IMR-90 (cell line): Measurements from ENCODE around the gene FOXB1. TPM values are rescaled to one million over a fixed set of nuclear protein-coding genes. Genes with fewer than 3 reads are reported as not detected.

Experiments
- ATAC-seq: fragments of 200-7000 bp; cut with Tn5 transposase; 2 replicates; pipeline ENCODE4 v1.9.1; 2020; ENCODE audit warnings: low read depth, mild to moderate bottlenecking, moderate library complexity
- BruUV-seq: library from RNA; stranded (reverse); fragments of 400-500 nt; replicated peaks from 2 replicates; lab custom pipeline; 2021; lab: Mats Ljungman, UMichigan
- CTCF ChIA-PET: fragments of 300-600 bp; formaldehyde crosslinking; extraction: SDS; loops from one replicate; lab custom pipeline; 2021; ENCODE audit warnings: antibody characterized with exemption; lab: Yijun Ruan, JAX
- POLR2A ChIA-PET: fragments of 300-600 bp; sonication (Branson Sonifier 250); formaldehyde crosslinking; loops from one replicate; lab custom pipeline; 2022; ENCODE audit warnings: antibody characterized with exemption; ENCODE audit not compliant: unreplicated experiment; lab: Charles Lee
- DNase-seq: peaks from one replicate; pipeline ENCODE4 v3.0.0; 2013
- H2AFZ ChIP-seq: replicated peaks from 2 replicates; pipeline ENCODE3; 2013; ENCODE audit warnings: low read length, mild to moderate bottlenecking; ENCODE audit not compliant: poor library complexity
- H2AK5ac ChIP-seq: 2 replicates; pipeline ENCODE4 v1.6.1; 2013; ENCODE audit warnings: low read depth, low read length, inconsistent platforms
- H2AK9ac ChIP-seq: replicated peaks from 2 replicates; pipeline ENCODE3; 2013; ENCODE audit warnings: mild to moderate bottlenecking, low read depth, low read length, moderate library complexity; ENCODE audit not compliant: poor library complexity
- H2BK120ac ChIP-seq: 2 replicates; pipeline ENCODE4 v1.6.1; 2013; ENCODE audit warnings: low read depth, low read length, inconsistent platforms
- H2BK15ac ChIP-seq: 3 replicates; pipeline ENCODE4 v1.6.1; 2013; ENCODE audit warnings: low read depth, low read length, inconsistent platforms
- H2BK20ac ChIP-seq: 2 replicates; pipeline ENCODE4 v1.6.1; 2013; ENCODE audit warnings: low read depth, mild to moderate bottlenecking, inconsistent platforms, low read length, moderate library complexity
- H2BK5ac ChIP-seq: 2 replicates; pipeline ENCODE4 v1.6.1; 2013; ENCODE audit warnings: mild to moderate bottlenecking, low read depth, low read length, inconsistent platforms; ENCODE audit not compliant: poor library complexity, severe bottlenecking
- H3K14ac ChIP-seq: replicated peaks from 2 replicates; pipeline ENCODE4 v1.6.1; 2013; ENCODE audit warnings: low read depth, low read length, inconsistent platforms
- H3K18ac ChIP-seq: 2 replicates; pipeline ENCODE4 v1.6.1; 2013; ENCODE audit warnings: low read depth, low read length, control low read depth
- H3K23ac ChIP-seq: 2 replicates; pipeline ENCODE4 v1.6.1; 2013; ENCODE audit warnings: low read depth, low read length, inconsistent platforms
- H3K27ac ChIP-seq: 2 replicates; pipeline ENCODE4 v1.5.1; 2013; ENCODE audit warnings: mild to moderate bottlenecking, control low read depth, low read length; ENCODE audit not compliant: insufficient read depth
- H3K27me3 ChIP-seq: 2 replicates; pipeline ENCODE4 v1.6.1; 2013; ENCODE audit warnings: low read length; ENCODE audit not compliant: control insufficient read depth, insufficient read depth
- H3K36me3 ChIP-seq: 2 replicates; pipeline ENCODE4 v1.6.1; 2013; ENCODE audit warnings: low read length, mixed read lengths; ENCODE audit not compliant: control insufficient read depth, insufficient read depth
- H3K4ac ChIP-seq: 2 replicates; pipeline ENCODE4 v1.6.1; 2013; ENCODE audit warnings: low read depth, low read length, inconsistent platforms
- H3K4me1 ChIP-seq: 2 replicates; pipeline ENCODE4 v1.6.1; 2013; ENCODE audit warnings: low read length, mixed read lengths; ENCODE audit not compliant: control insufficient read depth, insufficient read depth
- H3K4me2 ChIP-seq: 2 replicates; pipeline ENCODE4 v1.6.1; 2013; ENCODE audit warnings: low read depth, mild to moderate bottlenecking, control low read depth, low read length, moderate library complexity
- H3K4me3 ChIP-seq: 2 replicates; pipeline ENCODE4 v1.5.1; 2013; ENCODE audit warnings: low read depth, mild to moderate bottlenecking, control low read depth, low read length, moderate library complexity; ENCODE audit not compliant: insufficient read depth
- H3K56ac ChIP-seq: 2 replicates; pipeline ENCODE4 v1.6.1; 2013; ENCODE audit warnings: low read length, inconsistent platforms; ENCODE audit not compliant: insufficient read depth; ENCODE audit errors: extremely low read depth
- H3K79me1 ChIP-seq, 2 experiments: 2 replicates each; pipeline ENCODE4 v1.6.1; 2013; ENCODE audit warnings: low read length in 2 of 2, inconsistent platforms in 1 of 2, low read depth in 1 of 2
- H3K9ac ChIP-seq: 2 replicates; pipeline ENCODE4 v1.6.1; 2013; ENCODE audit warnings: low read depth, low read length, control low read depth
- H3K9me1 ChIP-seq: 2 replicates; pipeline ENCODE4 v1.6.1; 2013; ENCODE audit warnings: low read length, inconsistent platforms; ENCODE audit not compliant: insufficient read depth
- H3K9me3 ChIP-seq: 2 replicates; pipeline ENCODE4 v1.6.1; 2013; ENCODE audit warnings: low read length; ENCODE audit not compliant: control insufficient read depth, insufficient read depth
- H4K20me1 ChIP-seq: 2 replicates; pipeline ENCODE4 v1.6.1; 2013; ENCODE audit warnings: low read length, inconsistent platforms; ENCODE audit not compliant: insufficient read depth
- H4K5ac ChIP-seq: 2 replicates; pipeline ENCODE4 v1.6.1; 2013; ENCODE audit warnings: mild to moderate bottlenecking, low read depth, low read length, control low read depth
- H4K8ac ChIP-seq, 2 experiments: 2 replicates each; pipeline ENCODE4 v1.6.1; 2013; ENCODE audit warnings: low read depth in 2 of 2, low read length in 2 of 2, control low read depth in 1 of 2, inconsistent platforms in 1 of 2
- H4K91ac ChIP-seq: 2 replicates; pipeline ENCODE4 v1.6.1; 2013; ENCODE audit warnings: low read depth, low read length, inconsistent platforms; ENCODE audit not compliant: insufficient read depth
- BHLHE40 ChIP-seq: fragments of 150-350 bp; IDR thresholded peaks from 2 replicates; pipeline ENCODE4 v1.6.1; 2016; ENCODE audit warnings: mild to moderate bottlenecking, low read depth, low read length
- CEBPB ChIP-seq: IDR thresholded peaks from 2 replicates; pipeline ENCODE4 v1.6.1; 2012; ENCODE audit warnings: low read depth, low read length, improper control_type of control experiment
- CHD1 ChIP-seq: IDR thresholded peaks from 2 replicates; pipeline ENCODE4 v1.6.1; 2012; ENCODE audit warnings: low read depth, low read length, improper control_type of control experiment
- CTCF ChIP-seq: conservative IDR thresholded peaks from 2 replicates; pipeline ENCODE4 v1.5.1; 2012; ENCODE audit warnings: mild to moderate bottlenecking, low read depth, low read length, improper control_type of control experiment
- FOS ChIP-seq: fragments of 150-350 bp; IDR thresholded peaks from 2 replicates; pipeline ENCODE4 v1.6.1; 2016; ENCODE audit warnings: low read depth, low read length
- MAFK ChIP-seq: IDR thresholded peaks from 2 replicates; pipeline ENCODE4 v1.6.1; 2012; ENCODE audit warnings: low read depth, low read length, improper control_type of control experiment
- MAZ ChIP-seq: IDR thresholded peaks from 2 replicates; pipeline ENCODE4 v1.6.1; 2012; ENCODE audit warnings: low read depth, mild to moderate bottlenecking, low read length, improper control_type of control experiment, moderate library complexity, borderline replicate concordance
- MXI1 ChIP-seq: IDR thresholded peaks from 2 replicates; pipeline ENCODE4 v1.6.1; 2012; ENCODE audit warnings: low read depth, mild to moderate bottlenecking, low read length, moderate library complexity, borderline replicate concordance
- NFE2L2 ChIP-seq: fragments of 150-350 bp; IDR thresholded peaks from 2 replicates; pipeline ENCODE4 v1.6.1; 2016; ENCODE audit warnings: low read depth, mild to moderate bottlenecking, low read length
- POLR2A ChIP-seq: IDR thresholded peaks from 2 replicates; pipeline ENCODE4 v1.6.1; 2012; ENCODE audit warnings: mild to moderate bottlenecking, low read depth, low read length
- RAD21 ChIP-seq: IDR thresholded peaks from 2 replicates; pipeline ENCODE4 v1.6.1; 2012; ENCODE audit warnings: low read length, improper control_type of control experiment
- RCOR1 ChIP-seq: IDR thresholded peaks from 2 replicates; pipeline ENCODE4 v1.6.1; 2012; ENCODE audit warnings: mild to moderate bottlenecking, low read length, improper control_type of control experiment; ENCODE audit not compliant: insufficient replicate concordance
- RFX5 ChIP-seq: IDR thresholded peaks from 2 replicates; pipeline ENCODE4 v1.8.0; 2012; ENCODE audit warnings: low read depth, mild to moderate bottlenecking, low read length, moderate library complexity
- SMC3 ChIP-seq: fragments of 150-350 bp; IDR thresholded peaks from 2 replicates; pipeline ENCODE4 v1.6.1; 2016; ENCODE audit warnings: low read depth, mild to moderate bottlenecking, antibody characterized with exemption, low read length, moderate library complexity
- USF2 ChIP-seq: fragments of 150-350 bp; IDR thresholded peaks from 2 replicates; pipeline ENCODE4 v1.6.1; 2017; ENCODE audit warnings: mild to moderate bottlenecking, antibody characterized with exemption, low read length, low read depth
- WGBS, 2 experiments: methylation state at CpG; one replicate each; pipeline versions ENCODE4 v1.1.5 to v1.1.7; 2013; ENCODE audit warnings: missing lambda C conversion rate in 2 of 2; ENCODE audit not compliant: insufficient read length in 1 of 2; ENCODE audit errors: extremely low coverage in 2 of 2; 5-methylcytosine and 5-hydroxymethylcytosine counted together
- dilution Hi-C: fragments of 300-500 bp; cut with HindIII; formaldehyde crosslinking; loops from one replicate; pipeline ENCODE4 v1.14.3; 2018; ENCODE audit warnings: low sequenced_read_pairs; ENCODE audit not compliant: unreplicated experiment
- in situ Hi-C: fragments of 300-500 bp; cut with MboI; formaldehyde crosslinking; loops from 3 replicates; pipeline ENCODE4 v1.14.3; 2019; ENCODE audit warnings: low sequenced_read_pairs, inconsistent platforms, mixed read lengths
- intact Hi-C: fragments of 100-400 bp; cut with micrococcal nuclease; formaldehyde crosslinking; loops from 2 replicates; pipeline ENCODE4 v1.10.0; 2022
- polyA plus RNA-seq, 3 experiments: library from polyadenylated mRNA; depleted of rRNA; stranded (reverse); fragments of >200 nt; gene quantifications; 2 replicates each; pipeline ENCODE4 v1.2.3, GENCODE V29; 2012; ENCODE audit warnings: low replicate concordance in 1 of 3
- total RNA-seq: library from RNA; depleted of rRNA; stranded (reverse); fragments of >200 nt; gene quantifications from 2 replicates; pipeline ENCODE4 v1.2.3, GENCODE V29; 2012
- TF ChIP-seq, protein P1 (sequence below): fragments of 150-350 bp; IDR thresholded peaks from 2 replicates; pipeline ENCODE4 v1.6.1; 2016; ENCODE audit warnings: low read depth, mild to moderate bottlenecking, low read length, moderate library complexity, borderline replicate concordance

Gene FOXB1
- total and polyA plus RNA-seq, 2 of the 4 experiments (the other 2 are of a cell fraction), result not detected

GRCh38 chr15:60047701-60048100 lies 43.6 kb downstream of the FOXB1 start:
- intact Hi-C loops, result no loop called here
- Histone ChIP-seq H2BK120ac (no peak overlapping the region), H3K23ac (no peak overlapping the region), H3K9me1 (no peaks in the 10 kb centered on the region), H2BK20ac (no peak overlapping the region), H4K91ac (no peak overlapping the region), H4K8ac (no peak overlapping the region), H3K4me1 (no peaks in the 10 kb centered on the region), H2AK5ac (no peak overlapping the region), H2AK9ac (no peak overlapping the region), H3K9me3 (peaks cover 3% of the 10 kb centered on the region; the same call in 1 of the 2 replicates), H3K4me3 (no peak overlapping the region), H3K14ac (no peak overlapping the region), H3K56ac (no peak overlapping the region), H3K4ac (no peak overlapping the region), H3K27me3 (peaks cover 5% of the 10 kb centered on the region), H3K4me2 (no peak overlapping the region), H4K5ac (no peak overlapping the region), H2BK15ac (no peak overlapping the region), H3K18ac (no peak overlapping the region), H2AFZ (no peak overlapping the region), H3K36me3 (no peaks in the 10 kb centered on the region), H4K20me1 (no peaks in the 10 kb centered on the region), H3K27ac (no peak overlapping the region), H3K79me1 (no peaks in the 10 kb centered on the region), H3K9ac (no peak overlapping the region), H2BK5ac (no peak overlapping the region)
- no CpG with 5 or more reads among the region's 1 CpG for WGBS, 2 experiments
- dilution Hi-C loops, result no loop called here
- ATAC-seq (no peak), DNase-seq (no peak)
- ChIA-PET CTCF (no interaction called here), POLR2A (no interaction called here)
- TF ChIP-seq RCOR1, result no peak
- TF ChIP-seq NFE2L2, result no peak
- TF ChIP-seq CEBPB, result no peak
- TF ChIP-seq FOS, result no peak
- no peak for TF ChIP-seq SMC3
- no peak for TF ChIP-seq USF2
- no peak for TF ChIP-seq BHLHE40
- TF ChIP-seq POLR2A, result no peak
- TF ChIP-seq, protein P1, sequence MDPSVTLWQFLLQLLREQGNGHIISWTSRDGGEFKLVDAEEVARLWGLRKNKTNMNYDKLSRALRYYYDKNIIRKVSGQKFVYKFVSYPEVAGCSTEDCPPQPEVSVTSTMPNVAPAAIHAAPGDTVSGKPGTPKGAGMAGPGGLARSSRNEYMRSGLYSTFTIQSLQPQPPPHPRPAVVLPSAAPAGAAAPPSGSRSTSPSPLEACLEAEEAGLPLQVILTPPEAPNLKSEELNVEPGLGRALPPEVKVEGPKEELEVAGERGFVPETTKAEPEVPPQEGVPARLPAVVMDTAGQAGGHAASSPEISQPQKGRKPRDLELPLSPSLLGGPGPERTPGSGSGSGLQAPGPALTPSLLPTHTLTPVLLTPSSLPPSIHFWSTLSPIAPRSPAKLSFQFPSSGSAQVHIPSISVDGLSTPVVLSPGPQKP, result no peak
- no peak for TF ChIP-seq MAFK
- TF ChIP-seq MXI1, result no peak
- no peak for TF ChIP-seq CHD1
- no peak for TF ChIP-seq MAZ
- TF ChIP-seq RFX5, result no peak
- TF ChIP-seq CTCF, result no peak
- TF ChIP-seq RAD21, result no peak
- in situ Hi-C loops, result no loop called here
- no TSS peak for BruUV-seq
